CD4-positive, alpha-beta T cell treated with Interleukin-15 for 4 hours (primary cell): Measurements from ENCODE around the gene DENND1A.

Experiments
- DNase-seq: peaks from one replicate; pipeline ENCODE4 v3.0.0-alpha.2; 2020; ENCODE audit warnings: low spot score

The DENND1A gene

DNA sequence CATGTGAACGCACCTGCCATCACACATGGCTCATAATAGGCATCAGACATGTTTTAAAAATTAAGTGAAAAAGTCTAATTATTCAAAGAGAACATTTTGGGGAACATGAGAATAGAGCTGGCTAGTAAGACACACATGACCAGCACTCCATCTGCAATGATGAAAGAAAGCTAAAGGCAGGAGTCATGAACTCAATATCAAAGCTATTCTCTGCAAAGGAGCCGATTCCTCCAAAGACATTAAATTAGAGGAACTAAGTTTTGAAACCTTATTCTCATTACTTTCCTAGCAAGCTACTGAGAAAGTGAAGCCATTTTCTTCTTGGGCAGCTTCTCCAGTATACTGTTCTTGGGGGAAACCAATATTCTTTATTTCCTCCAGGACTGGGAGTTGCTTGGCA lies 401.9 kb downstream of the DENND1A start:
- DNase-seq: no peak

- no peak for DNase-seq
These were observed 404.0 kb downstream of the DENND1A start for GRCh38 chr9:123525957-123526356.

DNA sequence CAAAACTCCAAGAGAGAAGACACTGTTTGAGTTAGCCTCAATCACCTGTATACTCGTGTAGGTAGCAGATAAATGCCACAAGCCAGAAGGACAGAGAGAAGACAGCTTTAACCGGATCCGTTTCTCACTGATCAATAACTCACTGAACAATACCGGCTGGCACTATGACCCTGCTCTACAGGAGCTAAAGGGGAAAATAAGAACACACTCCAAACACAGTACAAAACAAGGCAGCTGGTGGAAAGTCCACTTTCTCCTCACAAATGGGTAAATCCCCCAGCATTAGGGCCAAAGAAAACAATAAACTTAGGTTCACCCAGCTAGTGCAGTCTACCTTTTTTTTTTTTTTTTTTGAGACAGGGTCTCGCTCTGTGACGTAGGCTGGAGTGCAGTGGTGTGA lies 404.5 kb downstream of the DENND1A start:
- no peak for DNase-seq

GRCh38 chr9:123524866-123525265 lies 405.1 kb downstream of the DENND1A start:
- no peak for DNase-seq

GRCh38 chr9:123523845-123524244 lies 406.1 kb downstream of the DENND1A start:
- DNase-seq: no peak

- DNase-seq: no peak
These were observed 406.9 kb downstream of the DENND1A start for GRCh38 chr9:123523001-123523400.

DNA sequence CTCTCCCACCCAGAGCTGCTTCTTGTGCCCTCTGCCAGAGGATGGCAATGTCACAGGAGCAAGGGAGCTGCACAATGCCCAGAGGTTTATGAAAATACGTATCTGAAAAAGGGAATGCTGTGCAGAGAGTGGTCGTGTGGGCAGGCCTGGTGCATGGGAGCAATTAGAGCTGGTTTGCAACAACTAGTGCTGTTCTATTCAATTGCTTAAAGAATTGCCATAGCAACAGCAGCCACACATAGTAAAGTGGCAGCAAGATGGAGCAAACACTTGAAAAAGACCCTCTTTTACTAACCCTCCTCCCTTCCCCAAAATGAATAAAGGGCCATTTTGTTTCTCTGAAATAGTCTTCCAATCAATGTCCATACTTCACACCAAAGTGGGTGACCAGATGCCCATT lies 407.7 kb downstream of the DENND1A start:
- DNase-seq: no peak

GRCh38 chr9:123518338-123518737 lies 411.6 kb downstream of the DENND1A start:
- no peak for DNase-seq

DNA sequence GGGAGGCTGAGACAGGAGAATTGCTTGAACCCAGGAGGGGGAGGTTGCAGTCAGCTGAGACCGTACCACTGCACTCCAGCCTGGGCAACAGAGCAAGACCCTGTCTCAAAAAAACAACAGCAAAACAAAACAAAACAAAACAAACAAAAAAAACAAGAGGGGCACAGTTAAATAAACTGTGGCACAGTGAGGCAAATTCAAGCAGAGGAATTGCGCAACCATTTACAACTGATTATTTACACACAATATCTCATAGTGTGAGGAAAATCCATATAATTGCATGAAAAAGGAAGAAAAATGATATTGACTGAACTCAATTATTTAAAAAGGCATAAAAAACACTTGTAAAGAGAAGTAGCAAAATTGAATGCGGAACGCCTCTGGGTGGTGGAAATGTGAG lies 412.4 kb downstream of the DENND1A start:
- DNase-seq: no peak

DNA sequence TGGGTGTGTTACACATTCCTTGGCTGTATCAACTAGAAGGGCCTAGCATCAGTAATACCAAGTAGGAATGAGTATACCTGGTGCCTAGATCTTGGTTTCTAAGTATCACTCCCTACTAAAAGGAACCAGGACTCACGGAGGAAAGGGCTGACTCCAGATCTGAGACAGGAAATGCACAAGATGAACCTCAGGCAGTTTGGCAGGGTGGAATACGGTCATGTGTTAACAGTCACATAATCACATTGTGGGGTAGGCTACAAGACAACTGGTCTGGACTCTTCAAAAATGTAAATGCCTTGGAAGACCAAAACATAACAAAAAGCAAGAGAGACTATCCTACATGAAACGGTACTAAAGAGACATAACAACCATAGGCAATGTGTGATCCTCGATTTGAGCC lies 415.2 kb downstream of the DENND1A start:
- DNase-seq: no peak

DNA sequence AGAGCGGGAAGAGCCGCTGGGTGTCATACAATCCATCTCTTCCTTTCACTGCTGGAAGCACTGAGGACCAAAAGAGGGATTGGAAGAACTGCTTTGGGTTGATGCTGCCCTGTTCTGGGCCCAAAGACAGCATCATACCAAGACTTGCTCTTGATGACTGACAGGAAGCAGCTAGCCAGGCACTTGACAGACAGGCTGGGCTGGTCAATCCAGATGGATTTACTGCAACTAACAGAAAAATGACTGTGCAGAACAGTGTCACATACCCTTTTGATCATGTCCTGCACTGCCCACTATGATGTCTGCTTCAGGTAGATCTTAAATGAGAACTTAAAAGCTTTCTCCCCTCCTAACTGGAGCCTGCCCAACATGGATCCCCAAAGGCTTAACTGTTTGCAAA lies 416.4 kb downstream of the DENND1A start:
- DNase-seq: no peak

DNA sequence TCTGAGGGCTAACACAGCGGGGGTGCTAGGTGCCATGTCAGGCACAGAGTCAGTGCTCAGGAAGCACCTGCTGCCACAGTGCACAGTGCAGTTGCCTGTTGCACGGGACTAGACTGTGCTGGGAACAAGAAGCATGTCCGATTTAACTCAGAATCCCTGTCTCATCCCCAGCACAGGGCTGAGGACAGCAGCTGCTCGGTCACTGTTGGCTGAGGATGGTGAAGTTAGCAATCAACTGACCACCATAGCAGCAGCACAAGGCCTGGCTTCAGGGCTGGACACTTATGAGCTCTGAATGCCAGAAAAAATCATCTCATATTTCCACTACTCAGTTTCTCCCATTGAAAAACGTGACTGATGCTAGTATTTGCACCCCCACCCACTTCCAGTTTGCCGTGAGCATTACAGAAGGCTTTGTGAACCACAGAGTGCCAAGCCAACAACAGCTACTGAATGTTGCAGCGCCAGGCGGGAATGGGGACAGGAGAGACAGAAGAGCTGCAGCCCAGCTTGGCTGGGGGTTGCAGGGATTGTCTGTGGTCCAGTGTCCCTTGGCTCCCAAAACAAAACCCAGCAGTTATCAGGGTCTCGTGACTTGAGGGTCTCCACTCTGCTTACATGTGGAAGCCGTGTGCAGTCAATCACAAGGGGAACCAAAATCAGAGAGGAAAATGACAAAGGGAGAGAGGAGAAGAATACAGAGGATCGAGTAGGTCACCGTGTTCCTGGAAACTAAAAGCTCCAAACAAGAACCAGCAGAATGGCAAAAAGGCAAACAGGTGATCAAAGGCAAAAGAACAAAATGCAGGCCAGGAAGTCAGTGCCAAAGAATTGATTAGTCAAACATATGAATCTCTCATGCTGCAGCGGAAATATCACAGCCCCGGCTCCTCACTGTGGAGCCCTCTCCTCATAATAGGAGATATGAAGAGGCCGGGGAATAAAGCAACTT lies 418.3 kb downstream of the DENND1A start:
- no peak for DNase-seq

DNA sequence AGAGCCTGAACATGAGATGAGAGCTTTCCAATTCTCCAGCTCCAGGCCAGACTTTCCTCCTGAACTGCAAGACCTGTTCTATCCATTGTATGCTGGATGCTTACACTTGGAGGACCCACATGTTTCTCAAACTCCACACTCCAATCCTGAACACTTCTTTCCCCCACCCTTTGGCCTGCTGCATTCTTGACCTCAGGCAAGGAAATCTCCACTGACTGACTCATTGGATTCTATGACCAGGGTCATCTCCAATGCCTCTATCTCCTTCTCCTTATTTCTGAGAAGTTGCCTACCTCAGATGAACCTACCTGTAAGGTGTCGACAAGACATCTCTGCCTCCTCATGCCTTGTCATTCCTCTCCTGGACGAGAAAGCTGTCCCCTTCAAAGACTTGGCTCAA lies 420.3 kb downstream of the DENND1A start:
- DNase-seq: no peak

DNA sequence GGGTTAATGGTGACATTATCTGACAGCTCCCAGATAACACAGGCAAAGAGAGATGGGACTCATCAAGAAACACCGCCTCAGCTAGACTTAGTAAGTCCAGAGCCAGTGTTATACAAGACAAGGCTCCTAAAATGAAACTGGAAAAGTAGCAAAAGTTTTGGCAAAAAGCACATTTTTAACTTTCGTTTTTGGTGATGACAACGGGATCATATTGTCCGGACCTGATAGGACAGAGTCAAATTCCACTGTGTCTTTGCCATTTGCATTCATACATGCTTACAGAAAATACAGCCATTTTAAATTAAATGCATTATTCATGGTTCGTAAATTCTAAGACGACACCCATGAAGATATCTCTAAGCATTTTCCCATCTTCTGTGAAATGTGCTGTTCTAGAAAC lies 421.9 kb downstream of the DENND1A start:
- no peak for DNase-seq

- no peak for DNase-seq
These were observed 424.4 kb downstream of the DENND1A start for GRCh38 chr9:123505496-123505895.

- no peak for DNase-seq
These were observed 429.6 kb downstream of the DENND1A start for GRCh38 chr9:123500336-123500735.

DNA sequence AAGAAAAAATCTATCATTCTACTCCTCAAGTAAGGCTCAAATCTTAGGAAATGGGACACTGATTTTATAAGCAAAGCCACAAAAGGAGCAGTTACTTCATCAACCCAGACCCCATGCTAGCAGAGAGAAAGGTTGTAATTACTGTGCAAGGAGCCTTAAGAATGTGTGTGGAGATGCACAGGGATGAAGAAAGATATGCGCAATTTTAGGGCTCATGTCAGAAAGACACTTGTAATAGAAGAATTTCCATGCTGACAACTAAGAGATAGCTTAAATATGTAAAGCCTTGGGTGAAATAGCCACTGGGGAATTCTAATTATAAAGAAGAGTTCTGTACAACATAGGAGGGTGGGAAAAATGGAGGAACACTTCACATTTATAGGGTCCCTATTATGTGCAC lies 432.1 kb downstream of the DENND1A start:
- no peak for DNase-seq

- no peak for DNase-seq
These were observed 434.2 kb downstream of the DENND1A start for GRCh38 chr9:123495731-123496130.

DNA sequence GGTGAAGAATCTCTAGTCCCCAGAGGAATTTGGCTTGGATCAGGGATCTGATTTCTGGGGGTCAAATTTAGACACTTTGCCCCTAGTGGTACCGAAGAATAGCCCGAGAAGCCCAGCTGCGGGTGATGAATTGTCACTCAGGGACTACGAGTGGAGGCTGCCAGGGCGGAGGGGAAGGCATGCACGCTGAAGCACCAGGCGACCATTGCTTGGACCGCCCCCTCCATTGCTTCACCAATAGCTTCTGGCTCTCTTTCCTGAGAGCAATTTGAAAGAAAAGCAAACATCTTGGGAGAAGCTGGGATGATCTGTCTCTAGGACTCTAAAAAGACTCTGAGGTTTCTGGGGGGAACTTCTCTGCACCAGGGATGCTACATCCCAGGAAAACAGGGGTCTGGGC lies 436.3 kb downstream of the DENND1A start:
- DNase-seq: no peak

- DNase-seq: no peak
These were observed 439.2 kb downstream of the DENND1A start for GRCh38 chr9:123490688-123491087.

GRCh38 chr9:123488722-123489321 lies 441.1 kb downstream of the DENND1A start:
- DNase-seq: no peak

DNA sequence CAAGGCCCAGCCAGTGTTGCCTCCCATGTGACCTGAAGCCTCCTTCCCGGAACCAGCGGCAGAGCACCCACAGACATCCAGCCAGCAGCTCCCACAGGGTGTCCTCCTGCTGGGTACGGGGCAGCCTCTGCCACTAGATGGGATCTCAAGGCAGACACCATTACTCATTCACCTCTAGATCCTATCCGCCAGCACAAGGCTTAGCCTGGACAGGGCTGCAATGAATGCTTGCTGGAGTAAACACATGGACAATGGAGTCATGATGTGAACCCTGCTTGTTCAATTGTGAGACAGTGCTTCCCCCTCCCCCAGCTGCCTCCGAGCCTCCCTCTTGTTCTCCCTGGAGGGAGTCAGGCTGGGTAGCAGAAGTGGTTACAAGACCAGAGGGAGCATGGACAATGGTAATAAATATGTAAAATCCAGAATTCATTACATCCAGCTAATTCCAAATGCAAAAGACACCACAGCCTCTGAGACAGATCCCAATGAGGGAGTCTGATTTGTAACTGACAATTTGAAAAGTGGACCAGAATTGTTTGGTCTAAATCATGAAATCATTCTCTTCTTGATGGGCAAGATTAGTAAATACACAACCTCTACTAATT lies 441.9 kb downstream of the DENND1A start:
- DNase-seq: no peak

DNA sequence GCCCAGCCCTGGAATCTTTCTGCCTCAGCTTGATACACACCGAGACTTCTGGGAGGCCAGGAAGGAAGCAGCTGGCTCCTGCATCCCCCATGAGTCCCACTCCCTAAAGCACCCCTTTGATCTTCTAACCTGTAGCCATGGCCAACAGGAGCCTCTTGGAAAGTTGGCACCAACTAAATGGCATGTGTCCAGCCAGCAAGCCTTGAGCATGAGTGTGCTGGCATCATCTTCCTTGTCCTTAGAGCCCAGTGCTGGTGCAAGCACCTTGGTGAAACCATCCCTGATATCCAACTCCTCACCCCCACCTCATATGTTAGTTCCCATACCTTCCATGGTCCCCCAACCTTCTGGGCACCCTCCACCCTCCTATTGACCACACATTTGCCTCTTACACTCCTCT lies 443.5 kb downstream of the DENND1A start:
- DNase-seq: no peak
